HG03135 (cell line): ENCODE data around the gene TMEM43.

Experiments used
- ATAC-seq: cut with Tn5 transposase; IDR thresholded peaks from one replicate; pipeline ENCODE4 v1.9.1; 2021; ENCODE audit warnings: mild to moderate bottlenecking, moderate library complexity; ENCODE audit not compliant: unreplicated experiment

The TMEM43 gene

GRCh38 chr3:14148041-14148985 is 23.5 kb downstream of the TMEM43 start:
- ATAC-seq: no peak

GRCh38 chr3:14150078-14150477 is 25.2 kb downstream of the TMEM43 start:
- no peak for ATAC-seq

DNA sequence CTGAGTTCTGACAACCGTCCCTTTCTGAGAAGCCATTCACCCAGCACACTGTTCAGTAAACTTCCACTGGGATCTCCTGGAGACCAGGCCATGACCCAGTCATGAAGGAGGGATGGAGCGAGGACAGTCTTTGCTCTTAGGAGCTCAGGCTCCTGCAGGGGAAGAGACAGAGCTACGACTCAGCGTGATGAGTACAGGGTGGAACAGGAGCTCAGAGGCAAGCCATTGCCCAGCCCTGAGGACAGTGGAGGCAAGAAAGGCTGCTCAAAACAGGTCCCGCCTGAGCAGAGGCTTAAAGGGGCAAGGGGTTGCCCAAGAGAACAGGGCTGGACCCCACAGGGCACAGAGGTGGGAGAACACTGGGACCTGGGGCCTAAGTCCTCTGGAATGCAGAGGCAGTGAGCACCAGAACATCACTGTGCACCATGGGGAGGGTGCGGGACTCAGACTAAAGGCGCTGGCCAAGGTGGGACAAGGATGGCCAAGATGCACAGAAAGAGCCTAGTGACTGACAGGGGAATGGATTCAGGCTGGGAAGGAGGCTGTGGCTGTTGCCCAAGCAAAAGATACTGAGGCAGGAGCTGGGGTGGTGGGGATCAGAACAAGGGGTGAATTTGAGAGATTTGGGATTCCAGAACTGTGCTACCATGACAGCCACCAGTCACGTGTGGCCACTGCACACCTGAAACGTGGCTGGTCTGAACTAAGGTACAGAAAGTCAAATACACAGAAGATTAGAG is 25.8 kb downstream of the TMEM43 start:
- no peak for ATAC-seq

DNA sequence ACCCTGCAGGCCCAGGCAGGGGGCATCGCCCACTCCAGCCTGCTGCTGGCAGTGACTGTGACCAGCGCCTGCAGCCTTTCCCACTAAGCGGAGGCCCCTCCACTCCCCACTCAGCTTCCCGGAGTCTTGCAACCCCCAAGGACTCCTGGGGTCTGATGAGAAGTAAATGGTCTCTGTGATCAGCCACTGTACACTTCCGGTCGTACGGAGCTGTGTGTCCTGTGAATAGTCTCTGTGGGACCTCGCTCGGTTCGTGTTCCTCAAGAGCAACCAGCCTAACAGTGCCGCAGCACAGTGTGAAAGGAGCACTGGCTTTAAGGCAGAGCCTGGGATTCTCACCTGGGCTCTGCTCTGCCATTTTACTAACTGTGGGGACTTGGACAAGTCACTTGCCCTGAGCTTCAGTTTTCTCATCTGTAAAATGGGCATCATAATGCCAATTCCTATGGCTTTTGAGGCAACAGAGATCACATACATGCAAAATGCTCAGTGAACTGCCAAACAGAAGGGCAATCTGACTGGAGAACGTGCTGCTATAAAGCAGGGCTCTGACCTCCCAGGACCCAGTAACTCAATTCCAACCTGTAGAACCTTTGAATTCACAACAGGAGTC is 26.7 kb downstream of the TMEM43 start:
- no peak for ATAC-seq

DNA sequence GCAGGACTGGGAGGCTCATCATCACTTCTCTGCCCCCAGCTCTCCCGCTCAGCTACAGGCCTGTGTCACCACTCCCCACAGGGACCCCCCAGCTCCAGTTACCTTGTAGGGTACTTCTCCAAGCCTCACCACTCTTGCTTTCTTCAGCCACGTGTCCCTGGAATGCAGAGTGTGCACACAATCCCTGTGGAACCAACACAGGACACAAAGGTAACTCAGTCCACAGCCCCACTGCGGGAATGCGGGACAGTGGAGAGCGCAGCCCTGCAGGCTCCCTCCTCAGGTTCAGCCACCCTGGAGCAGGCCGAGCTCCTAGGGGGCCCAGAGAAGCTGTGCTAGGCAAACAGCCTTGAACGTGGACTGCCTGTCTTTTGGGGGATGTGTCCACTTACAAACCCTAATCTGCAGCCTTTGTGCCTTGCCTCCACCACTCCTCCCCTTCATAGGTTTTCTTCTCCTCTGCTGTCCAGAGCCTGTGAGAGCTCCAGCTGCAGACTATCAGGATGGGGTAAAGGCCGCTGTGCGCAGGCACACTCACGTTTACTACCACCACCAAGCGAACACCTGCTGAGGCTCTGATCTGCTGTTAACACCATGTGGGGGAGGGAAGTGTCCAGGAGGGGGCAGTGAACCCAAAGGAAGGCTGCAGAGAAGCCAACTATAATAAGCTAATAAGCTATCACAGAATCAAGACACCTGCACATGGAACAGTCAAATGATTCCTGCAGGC is 27.5 kb downstream of the TMEM43 start:
- no peak for ATAC-seq

DNA sequence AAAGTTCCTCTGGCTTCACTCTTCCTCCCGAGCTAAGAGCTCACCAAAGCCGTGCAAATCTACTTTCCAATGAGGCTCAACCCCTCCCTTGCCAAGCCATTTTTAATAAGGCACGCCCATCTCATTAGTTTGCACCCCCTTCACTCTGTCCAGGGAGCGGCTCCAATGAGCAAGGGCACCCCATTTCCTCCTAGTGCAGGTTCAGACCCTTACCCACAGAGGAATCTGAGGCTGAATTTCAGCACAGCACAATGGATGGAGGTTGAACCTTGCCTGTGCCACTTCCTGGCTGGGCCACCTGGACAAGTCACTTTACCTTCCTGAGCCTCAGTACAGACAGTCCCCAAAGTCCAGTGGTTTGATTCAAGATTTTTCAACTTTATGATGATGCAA is 28.1 kb downstream of the TMEM43 start:
- no peak for ATAC-seq

- ATAC-seq: no peak
Measured at GRCh38 chr3:14153663-14154062, 28.8 kb downstream of the TMEM43 start.

- ATAC-seq: no peak
Measured at GRCh38 chr3:14154276-14154675, 29.4 kb downstream of the TMEM43 start.

GRCh38 chr3:14154895-14155440 is 30.1 kb downstream of the TMEM43 start:
- no peak for ATAC-seq

- ATAC-seq: no peak
Measured at GRCh38 chr3:14156201-14156600, 31.3 kb downstream of the TMEM43 start.

GRCh38 chr3:14156843-14157561 is 32.1 kb downstream of the TMEM43 start:
- no peak for ATAC-seq

- no peak for ATAC-seq
Measured at GRCh38 chr3:14157951-14158350, 33.1 kb downstream of the TMEM43 start.

- no peak for ATAC-seq
Measured at GRCh38 chr3:14158370-14158769, 33.5 kb downstream of the TMEM43 start.

DNA sequence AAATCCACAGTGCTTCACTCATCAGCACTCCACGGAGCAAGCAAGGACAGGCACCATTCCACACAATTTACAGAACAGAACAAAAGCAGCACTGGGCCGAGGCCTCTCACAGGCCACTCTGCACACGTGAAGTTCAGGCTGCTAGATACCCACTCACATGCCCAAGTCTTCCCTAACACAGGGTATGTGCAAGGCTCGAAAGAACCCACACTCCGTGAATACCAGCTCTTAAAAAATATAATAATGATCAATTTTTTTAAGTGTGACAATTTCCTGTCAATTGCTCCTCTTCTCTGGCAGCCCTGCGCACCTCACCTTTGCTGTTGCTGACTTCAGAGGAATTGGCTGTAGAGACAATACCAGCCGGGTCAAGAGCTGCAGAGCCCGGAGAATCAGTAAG is 34.6 kb downstream of the TMEM43 start:
- no peak for ATAC-seq

GRCh38 chr3:14161282-14161681 is 36.4 kb downstream of the TMEM43 start:
- ATAC-seq: no peak

DNA sequence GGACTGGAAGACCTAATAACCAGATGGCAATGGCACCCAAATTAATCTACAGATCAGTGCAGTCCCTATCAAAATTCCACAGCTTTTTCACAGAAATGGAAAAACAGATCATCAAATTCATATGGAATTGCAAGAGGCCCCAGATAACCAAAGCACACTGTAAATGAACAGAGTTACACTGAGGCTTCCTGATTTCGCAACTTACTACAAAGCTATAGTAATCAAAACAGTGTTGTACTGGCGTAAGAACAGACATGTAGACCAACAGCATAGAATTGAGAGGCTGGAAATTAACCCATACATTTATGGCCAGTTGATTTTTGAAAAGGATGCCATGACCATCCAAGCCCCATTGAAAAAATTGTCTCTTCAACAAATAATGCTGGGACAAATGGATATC is 37.3 kb downstream of the TMEM43 start:
- ATAC-seq: no peak

- no peak for ATAC-seq
Measured at GRCh38 chr3:14166877-14167603, 42.2 kb downstream of the TMEM43 start.

DNA sequence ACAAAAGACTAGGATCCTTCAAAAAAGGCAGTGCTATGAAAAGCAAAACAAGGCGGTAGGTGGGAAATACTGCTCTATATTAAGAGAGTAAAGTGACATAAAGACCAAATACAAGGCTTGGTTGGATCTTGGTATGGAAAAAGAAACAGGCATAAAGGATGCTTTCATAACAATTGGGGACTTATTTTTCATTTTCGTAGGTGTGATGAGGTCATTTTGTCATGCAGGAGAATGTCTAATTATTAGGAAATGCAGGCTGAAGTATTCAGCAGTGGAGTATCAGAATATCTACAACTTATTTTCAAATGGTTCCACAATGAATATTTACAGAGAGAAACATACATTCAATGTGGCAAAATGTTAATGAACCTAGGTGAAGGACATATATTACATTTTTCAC is 44.6 kb downstream of the TMEM43 start:
- no peak for ATAC-seq

GRCh38 chr3:14169871-14170270 is 45.0 kb downstream of the TMEM43 start:
- ATAC-seq: no peak
